GDM1 (cell line): ENCODE measurements around the gene TASOR2.

Experiments
- DNase-seq: peaks from one replicate; lab custom pipeline; 2025; lab: John Stamatoyannopoulos, UW

The TASOR2 gene

DNA sequence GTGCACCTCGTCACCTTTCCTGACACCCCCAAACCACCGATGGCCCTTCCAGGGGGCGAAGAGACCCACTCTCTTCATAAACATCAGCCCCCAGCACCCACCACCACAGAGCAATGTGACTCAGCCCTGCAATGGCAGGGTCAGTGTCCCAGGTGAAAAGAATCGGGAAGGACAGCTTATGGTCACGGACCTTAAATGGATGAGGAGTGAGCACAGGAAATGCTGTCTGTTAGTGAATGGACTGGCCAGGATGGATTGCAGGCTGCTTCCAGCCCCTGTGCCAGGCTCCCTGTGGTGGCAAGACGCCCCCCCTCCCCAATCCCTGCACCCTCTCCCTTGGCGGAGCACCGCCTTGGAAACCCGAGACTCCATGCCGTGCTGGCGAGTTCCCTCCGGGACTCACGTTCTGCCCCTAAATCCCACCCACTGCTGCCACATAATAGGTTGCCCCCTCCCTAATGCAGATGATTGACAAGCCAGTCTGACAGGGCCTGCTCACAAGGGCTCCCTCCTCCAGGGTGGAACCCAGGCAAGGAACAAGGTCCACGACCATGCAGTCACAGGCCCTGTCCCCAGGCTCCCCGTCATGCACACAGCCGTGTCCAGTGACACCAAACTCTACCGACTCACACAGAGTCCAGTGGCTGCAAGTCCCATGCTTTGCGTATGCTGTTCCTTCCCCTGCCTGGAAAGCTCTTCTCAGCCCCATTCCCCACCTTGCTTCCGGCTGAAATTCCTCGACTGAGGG lies 25.6 kb upstream of the TASOR2 start:
- DNase-seq: no peak

DNA sequence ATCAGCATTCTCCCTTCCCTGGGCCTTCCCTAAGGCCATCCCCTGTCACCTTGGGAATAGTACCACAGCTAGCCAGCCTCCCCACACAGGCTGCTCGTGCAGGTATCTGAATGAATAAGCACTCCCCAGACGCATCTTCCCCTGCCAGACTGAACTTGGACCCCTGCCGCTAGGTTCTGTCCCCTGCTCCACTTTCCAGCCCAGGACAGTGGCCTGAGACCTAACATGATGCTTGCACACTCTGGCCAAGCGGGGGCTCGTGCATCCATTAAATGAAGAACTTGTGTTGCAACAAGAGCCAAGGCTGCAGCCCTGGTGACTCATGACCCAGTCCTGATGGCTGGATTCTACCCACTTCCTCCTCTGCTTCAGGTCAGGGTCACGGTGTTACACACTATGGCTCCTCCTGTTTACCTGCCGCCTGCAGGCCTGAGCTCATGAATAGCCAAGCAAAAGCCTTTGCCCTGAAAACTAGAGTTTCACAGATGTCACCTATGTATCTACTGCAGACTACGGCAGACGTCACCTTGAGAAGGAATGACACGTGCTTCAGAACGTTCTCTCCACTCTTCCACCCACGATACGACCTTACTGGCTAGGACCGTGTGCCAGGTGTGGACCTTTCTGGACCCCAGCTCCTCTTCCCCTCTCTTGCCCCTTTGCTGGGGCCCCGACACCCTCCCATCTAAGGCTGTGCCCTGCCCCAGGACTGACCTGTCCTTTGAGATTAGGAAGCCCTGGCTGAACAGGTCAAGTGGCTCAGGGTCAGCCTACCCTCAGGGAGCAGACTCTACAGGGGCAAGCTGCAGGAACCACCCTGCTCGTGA lies 24.7 kb upstream of the TASOR2 start:
- no peak for DNase-seq

- no peak for DNase-seq
These were observed 23.6 kb upstream of the TASOR2 start for GRCh38 chr10:5661043-5661442.

GRCh38 chr10:5662708-5663579 lies 21.7 kb upstream of the TASOR2 start:
- DNase-seq: no peak

- DNase-seq: no peak
These were observed 20.8 kb upstream of the TASOR2 start for GRCh38 chr10:5663692-5664427.

GRCh38 chr10:5665373-5666007 lies 19.1 kb upstream of the TASOR2 start:
- DNase-seq: no peak

DNA sequence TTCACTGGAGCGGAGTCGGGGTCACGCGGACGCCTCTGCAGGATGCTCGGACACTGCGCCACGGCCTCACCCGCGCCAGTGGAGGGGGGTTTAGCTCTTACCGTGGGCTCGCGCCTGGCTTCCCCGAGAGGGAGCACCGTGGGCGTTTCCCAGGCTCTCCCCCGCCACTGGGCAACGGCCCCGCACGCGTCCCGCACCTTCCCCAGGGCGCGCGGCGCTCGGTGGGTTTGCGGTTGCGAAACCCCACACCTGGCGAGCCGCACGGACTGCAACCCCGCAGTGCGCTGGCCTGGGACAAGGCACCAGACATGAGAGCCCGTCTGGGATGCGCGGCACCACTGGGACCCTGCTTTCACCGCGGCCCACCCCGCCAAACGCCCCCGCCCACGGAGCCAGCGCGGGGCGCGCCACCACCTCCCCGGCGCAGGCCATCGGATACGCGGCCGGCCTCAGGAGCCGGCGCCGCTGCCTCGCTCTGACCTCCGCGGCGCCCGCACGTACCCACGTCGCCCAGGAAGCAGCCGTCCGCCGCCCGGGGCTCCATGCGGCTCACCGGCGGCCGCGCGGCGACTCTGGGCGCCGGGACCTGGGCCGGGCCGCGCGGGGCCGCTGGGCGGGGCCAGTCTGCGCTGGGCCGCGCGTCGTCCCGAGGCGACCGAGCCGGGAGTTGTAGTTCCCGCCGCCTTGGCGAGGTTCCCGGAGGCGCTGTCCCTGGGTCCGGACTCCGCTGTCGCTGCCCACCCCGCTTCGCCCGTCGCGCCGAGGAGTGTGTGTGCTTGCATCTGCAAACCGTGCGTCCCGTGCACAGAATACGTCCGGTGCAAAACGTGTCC lies 18.4 kb upstream of the TASOR2 start, which contains the start of gene ASB13:
Gene ASB13 (minus strand): TSS at position 588 of the 833 bp plus-strand sequence. CDS start 44 bp downstream, at position 544.
- peak; percentile 26 for DNase-seq

- no peak for DNase-seq
These were observed 17.6 kb upstream of the TASOR2 start for GRCh38 chr10:5666841-5667630.

GRCh38 chr10:5668429-5668828 lies 16.2 kb upstream of the TASOR2 start:
- DNase-seq: no peak

DNA sequence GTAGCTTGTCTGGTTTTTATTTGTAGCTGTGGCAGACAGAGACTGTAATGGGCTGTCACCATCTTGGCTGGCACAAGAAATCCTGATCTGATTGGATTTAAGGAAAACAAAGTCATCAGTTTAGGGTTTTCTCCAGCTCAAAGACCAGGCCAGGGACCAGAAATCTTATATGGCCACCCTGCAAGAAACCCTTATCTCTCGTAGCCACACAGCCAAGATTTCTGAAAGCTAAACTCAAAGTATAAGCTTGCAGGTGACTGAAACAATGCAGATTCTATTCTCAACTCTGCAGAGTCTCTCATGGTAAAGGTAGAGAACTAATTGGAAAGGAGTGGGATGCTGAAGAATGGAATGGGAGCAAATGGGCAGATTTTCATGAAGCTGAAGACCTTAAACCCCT lies 15.0 kb upstream of the TASOR2 start:
- DNase-seq: no peak

DNA sequence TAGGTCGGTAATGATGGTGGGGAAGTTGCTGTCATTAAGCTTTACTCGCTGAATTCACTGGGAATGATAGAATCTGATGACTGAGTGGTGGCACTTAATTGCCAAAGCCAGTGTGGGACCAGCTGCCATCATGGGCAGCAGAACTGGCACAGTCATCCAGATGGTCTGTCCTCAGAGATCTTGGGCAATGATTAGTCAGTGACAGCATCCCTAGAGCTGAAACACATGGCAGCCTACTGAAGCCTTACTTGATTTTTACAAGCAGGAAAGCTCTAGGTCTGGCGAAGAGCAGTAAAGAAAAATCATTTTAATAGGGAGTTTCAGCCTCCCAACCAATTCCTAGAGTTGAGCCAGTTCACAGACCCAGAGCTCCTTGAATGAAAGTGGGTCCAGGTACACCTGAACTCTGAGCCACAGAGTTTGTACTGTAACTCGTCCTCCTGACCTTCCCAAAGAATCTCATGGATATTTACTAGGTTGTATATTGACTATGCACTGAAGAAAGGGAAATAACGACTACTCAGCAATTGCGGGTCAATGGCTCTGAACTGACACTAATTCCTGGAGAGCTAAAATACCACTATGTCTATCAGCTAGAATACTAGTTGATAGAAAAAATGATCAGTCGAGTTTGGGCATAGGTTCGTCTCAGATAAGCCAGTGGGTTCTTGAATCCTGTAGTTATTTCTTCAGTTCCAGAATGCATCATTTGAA lies 13.8 kb upstream of the TASOR2 start:
- DNase-seq: no peak

GRCh38 chr10:5678397-5679036 lies 6.1 kb upstream of the TASOR2 start:
- DNase-seq: no peak

GRCh38 chr10:5679037-5679435 lies 5.6 kb upstream of the TASOR2 start:
- DNase-seq: no peak

DNA sequence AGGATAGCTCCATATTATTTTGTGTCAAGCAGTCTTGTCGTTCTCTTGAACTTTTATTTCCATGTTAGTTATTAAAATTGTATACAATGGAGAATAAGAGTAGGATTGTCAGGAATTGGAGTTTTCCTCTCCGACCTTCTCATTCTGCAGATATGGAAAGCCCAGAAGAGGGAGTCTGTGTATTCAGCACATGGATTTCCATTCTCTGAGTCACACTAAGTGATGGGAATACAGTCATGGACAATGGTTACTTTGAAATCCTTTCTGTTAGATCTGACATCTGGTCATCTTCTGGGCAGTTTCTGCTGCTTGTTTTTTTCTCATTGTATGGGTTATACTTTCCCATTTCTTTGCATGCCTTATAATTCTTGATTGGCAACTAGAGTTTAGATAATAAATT lies 5.0 kb upstream of the TASOR2 start:
- DNase-seq: no peak

- DNase-seq: no peak
These were observed 2.7 kb upstream of the TASOR2 start for GRCh38 chr10:5681930-5682329.

GRCh38 chr10:5683065-5683464 lies 1.6 kb upstream of the TASOR2 start:
- no peak for DNase-seq

DNA sequence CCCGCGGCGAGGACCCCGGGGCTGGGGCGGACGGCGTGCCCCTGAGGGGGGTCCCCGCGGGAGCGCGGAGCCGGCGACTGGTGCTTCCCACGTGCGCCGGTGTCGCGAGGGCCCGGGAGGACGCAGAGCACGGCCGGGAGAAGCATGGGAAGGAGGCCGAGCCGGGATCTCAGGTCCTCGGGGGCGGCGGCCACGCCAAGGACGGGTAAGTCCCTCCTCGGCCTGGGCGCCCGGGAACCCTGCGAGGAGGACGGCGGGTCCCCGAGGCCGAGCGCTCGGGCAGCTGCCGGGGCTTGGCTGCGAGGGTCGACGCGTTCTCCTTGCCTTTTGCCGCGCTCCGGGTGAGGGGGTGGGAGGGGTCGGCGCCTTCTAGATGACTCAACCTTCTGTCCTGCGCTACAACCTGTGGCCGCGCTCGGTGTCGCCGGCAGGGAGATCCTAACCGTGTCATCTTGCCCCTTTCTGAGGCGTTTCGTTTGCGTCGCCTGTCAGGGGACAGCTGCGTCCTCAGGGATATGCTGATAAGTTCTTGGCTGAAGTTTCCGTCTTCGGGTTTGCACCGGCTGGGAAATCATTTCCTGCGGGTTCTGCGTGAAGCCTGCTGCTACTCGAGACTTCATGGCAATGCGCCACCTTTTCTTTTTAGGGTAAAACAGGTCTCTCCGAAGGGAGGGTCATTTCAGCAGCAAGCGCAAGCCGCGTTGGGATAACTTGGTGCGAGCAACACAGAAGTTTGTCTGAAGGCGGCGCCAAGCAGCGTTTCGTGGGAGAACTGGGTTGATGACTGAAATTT lies 529 bp downstream of the TASOR2 start:
- DNase-seq: peak; percentile 48
